HT1080 (cell line): ENCODE results near the gene GPR158. TPM values are rescaled to one million over a fixed set of nuclear protein-coding genes. Genes with fewer than 3 reads are reported as not detected.

Source experiments
- DNase-seq: peaks from one replicate; pipeline ENCODE4 v3.0.0-alpha.2; 2015; ENCODE audit warnings: low read depth
- total RNA-seq: library from RNA; depleted of rRNA; stranded (reverse); fragments of >200 nt; shearing (Covaris generic); gene quantifications from 2 replicates; pipeline ENCODE4 v1.2.3, GENCODE V29; 2014

GPR158 gene
- total RNA-seq, 1 experiment from 2014 or later, result 10.9 TPM

DNA sequence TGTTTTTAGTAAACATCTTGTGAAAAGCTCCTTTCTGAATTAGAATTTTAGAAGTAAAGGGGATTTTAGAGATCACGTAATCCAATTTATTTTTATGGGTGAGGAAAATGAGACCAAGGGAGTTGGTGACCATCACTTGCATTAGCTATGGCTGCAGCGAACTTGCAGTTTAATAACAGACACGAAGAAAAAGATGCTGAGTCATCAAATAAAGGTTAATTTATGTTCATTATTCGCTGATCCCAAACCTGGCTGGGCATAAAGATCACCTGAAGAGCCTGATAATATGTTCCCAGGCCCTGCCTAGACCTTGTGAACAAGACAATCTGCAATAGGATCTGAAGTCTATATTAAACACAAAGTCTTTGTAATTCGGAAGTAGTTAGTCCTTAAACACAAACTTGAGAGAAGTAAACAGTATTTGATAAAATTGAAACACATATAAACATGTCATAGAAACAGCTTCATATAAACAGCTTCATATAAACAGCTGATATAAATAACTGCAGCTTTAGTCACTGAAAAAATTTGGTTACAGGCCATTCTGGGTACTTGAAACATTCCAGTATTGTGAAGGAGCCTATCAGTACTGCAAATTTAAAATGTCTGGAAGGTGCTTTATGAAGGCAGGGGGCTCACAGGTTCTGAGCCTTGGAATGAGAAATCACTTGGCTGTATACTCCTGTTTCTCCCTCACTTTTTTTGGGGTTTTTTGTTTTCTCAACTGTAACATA lies 16.5 kb downstream of the GPR158 start:
- no peak for DNase-seq

DNA sequence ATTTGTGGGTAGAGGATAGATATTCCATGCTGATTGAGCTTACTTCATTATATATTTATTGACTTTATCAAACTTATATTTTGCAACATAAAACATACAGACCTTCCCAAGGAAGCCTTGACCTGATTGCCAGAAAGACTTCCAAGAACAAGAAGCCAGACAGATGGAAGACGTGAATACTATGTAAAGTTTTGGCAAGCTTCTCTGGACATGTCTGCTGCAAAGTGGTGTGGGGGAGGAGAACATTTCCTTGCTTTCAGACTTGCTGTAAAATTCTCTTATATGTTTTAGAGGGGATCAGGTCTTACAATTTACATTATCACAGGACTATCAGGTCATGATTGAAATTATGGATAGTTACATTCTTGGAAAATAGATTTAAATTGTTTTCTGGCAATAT lies 23.4 kb downstream of the GPR158 start:
- DNase-seq, result no peak

DNA sequence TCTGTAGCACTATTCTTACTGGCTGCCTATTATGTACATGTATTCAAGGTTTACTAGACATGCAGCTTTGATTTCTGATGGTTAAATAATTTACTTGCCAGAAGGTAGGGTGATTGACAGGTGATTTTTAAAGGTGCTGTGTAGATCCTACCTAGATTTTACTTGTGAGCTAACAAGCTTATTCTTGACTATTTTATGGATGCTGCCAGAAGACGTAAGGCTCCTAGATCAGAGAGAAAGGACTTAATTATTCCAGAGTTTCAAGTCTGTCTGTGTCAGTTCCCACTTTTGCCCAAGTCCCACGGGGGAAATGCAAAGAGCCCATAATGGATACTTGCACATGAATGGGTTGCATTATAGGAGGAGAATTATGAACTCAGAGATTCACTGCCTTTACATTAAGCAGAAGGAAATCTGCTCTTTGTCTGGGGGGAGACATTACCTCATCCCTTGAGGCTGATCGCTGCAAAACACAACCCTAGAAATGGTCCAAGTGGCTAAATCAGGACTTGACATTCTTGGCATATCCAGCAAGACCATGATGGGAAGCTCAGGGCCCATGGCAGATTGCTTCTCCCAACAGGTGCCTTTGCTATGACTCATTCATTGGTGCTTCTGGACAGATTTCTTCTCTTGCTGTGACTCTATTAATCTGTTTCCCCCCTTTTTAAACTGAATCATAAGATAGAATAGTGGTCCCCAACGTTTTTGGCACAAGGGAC lies 32.1 kb downstream of the GPR158 start:
- no peak for DNase-seq

DNA sequence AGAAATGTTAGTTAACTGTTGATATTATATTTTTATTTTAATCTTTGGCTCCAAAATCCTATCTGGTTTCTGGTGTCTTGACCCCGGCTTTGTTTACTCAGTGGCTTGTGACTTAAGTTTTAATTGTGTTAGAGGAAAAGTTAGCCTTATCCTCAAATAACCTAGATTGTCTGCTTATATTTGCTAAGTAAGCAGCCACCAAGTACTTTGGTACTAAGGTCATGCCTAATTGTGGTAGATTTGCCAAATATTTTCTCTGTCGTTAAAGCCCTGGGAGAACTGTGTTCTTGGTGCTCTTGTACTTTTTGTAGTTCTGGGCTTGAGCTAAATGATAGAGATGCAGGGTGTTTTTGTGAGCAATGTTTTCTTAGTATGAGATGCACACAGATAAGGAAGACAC lies 34.8 kb downstream of the GPR158 start:
- DNase-seq, result no peak

DNA sequence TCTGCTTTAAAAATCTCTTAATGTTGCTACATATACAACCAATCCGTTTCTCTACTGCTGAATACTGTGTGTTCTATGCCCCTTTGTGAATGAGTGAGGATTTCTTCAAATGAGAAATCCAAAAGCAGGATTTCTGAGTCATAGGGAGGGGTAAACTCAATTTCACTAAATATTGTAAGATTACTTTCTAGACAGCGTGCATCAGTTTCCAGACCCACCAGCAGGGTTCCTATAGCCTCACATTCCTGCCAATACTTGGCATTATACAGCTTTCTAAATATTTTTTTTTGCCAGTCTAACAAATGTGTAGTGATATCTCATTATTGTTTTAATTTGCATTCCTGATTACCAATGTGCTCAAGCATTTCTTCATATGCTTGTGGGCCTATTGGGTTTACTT lies 35.5 kb downstream of the GPR158 start:
- no peak for DNase-seq

DNA sequence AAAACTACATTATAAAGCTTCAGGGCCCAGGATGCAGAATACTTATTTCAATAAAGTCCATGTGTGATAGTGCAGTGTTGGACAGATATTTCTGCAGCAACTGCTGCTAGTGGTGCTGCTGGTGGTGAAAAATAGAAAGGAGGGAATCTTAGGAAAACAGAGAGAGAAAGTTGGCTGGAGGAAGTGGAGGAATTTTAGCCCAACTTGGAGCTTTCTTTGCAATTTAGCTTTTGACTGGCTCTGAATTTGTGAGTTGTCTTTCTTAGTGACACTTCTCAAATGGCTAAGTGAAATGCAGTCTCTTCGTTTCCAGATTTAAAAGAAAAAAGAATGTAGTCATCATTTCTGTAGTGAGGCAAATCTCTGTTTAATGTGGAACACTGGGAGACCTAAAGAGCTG lies 45.4 kb downstream of the GPR158 start:
- DNase-seq, result no peak

DNA sequence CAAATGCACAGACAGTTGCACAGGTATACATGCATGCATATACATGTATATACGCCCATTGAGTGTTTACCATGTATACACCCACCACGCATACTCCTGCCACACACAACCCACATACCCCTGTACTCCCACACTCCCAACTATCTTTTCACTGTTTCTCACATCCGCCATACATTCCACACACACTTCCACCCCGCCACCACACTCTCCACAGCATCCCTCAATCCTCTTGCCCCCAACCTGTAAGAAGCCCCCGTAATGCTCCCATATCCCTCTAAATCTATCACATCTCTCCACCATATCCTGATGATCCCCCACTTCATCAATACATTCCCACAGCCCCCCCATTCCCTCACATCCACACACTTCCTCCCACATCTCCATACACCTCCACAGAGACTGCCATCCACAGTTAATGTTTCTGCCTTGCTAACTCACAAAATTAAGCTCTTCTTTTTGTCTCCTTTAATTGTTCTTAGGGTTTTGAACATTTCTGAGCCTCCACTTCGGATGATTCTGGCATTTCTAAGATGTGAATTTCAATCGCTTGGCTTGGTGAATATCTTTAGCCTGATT lies 47.4 kb downstream of the GPR158 start:
- no peak for DNase-seq

DNA sequence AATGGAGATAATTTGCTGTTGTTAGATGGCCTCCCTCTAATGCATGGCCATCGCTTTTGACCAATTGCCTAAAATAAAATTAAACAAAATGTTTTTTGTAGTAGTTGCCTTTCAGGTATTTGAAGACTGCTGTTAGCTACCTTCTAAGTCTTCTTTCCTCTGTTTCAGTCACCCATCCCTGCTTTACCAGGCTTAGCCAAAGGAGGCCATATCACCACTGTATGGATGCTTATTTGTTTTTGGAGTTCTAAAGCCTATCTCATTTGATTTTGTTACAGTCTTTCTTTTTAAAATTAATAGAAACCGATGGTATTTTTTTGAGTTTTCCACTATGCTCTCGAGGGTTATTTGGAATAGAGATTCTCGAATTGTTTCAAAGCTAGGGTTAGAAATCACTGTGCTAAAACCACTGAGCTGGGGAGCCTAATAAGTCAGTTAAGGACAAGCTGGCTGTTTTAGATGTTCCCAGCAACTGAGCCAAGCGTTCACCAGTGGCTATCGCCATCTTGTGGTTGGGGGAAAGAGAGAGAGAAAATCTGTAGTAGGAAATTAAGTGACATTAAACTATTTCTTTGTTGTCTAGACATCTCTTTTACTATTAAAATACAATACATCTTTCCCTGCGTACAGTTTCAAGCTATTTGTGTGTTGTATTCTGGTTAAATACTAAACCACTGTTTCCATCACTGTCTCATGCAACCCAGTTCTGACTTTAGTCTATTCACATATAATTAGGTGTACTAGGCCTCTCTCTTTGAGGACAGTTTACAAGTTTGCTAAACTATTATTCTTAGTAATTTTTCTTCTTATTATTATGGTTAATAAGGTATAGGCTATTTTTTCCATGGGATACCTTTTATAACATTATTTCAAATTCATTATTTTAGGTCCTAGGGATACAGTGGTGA lies 52.2 kb downstream of the GPR158 start:
- peak; percentile 28 for DNase-seq

DNA sequence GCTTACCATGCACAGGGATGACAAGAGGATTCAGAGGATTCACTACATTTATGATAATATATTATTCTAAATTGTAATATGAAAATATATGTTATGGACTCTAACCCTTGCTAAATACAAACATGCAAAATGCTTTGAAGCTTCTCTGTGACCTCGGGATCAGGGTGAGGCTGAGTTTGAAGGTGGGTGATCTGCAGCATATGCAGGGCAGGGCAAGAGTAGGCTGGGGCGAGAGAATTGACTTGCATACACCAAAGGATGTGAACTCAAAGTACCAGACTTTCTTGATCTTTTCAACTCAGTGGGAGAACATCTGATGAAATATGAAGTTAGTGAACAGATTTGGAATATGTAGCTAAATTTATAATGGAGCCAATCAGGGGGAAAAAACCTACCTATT lies 57.0 kb downstream of the GPR158 start:
- no peak for DNase-seq

DNA sequence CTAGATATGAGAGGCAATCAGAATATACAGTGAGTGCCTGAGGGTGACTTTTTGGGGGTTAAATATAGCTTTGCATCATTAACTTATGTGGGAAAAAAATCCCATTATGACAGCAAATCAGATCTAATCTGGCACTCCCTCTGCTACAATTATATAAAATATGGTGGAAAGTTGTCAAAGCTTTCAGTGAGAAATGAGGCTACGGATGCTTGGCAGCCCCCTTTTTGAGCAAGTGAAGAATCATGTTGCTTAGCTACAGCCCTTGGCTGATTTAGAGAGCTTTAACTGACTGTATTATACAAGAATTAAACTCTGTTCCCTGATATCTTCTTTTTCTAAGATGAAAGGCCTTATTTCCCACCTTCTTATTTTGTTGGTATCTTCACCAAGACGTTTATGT lies 57.4 kb downstream of the GPR158 start:
- no peak for DNase-seq

DNA sequence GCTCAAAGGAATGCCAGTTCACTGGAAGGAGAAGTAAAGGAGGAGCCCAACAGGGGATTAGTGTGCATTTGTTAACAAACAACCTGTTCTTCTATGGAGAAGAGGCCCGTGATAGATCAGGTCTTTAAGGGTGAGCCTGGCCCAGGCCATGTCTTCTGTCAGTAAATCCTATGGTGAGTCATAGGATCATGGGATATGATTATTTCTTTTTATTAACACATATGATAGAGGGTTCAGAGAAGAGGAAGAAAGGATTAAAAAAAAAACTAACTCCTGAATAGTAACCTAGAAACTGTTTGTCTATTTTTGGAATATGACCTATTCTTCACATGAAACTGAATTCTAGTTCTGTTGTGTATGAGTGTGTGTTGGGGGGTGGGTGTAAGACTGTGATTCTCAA lies 70.4 kb downstream of the GPR158 start:
- no peak for DNase-seq

DNA sequence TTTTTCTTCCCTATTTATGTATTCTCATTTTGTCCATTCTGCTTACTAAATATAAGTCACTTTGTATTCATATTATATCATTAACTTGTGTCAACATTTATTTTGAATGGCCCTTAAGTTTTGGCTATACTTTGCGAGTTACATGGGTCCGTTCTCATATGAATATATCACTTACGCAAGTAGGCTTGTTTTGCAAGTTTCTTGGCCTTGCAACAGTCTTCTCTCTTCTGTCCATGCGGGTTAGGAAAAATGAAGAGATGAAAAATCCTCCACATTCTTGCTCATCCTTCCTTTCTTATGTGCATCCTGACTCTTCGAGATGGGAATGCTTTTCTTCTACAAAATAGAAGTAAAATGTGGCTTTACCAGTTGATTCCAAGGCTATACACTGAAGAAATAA lies 82.8 kb downstream of the GPR158 start:
- DNase-seq, result no peak

DNA sequence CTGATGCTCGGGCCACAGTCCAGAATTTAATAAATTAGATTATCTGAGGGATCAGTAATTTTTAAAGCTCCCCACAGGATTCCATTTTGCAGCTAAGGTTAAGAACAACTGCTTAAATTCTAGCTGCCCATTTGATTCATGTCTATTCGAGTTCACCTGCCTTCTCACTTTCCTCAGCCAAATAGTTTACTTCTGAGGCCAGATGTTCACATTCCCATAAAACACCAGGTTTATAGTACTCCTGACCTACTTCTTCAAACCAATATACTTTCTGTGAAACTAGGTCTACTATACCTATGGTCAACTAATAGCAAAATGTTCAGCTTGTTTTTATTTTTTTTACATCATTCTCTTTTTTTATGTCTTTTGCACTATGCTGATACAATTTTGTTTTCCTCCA lies 86.3 kb downstream of the GPR158 start:
- DNase-seq, result no peak

DNA sequence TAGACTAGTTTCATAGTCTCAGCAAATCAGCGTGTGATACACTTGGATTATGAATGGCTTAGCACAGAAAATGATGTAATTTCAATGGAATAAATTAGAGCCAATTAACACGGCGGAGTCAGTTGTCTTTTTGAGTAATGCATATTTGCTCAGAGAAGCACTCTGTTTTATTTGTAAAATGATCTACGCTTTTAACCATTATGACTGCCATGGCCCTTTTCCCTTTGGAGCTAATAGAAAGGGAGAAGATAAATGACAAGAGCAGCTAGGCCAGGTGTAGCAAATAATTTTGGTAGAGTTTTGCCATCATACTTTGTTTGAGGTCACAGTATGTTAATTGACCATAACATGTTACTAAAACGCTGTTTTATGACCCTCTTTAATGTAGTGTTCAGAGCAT lies 86.8 kb downstream of the GPR158 start:
- no peak for DNase-seq

DNA sequence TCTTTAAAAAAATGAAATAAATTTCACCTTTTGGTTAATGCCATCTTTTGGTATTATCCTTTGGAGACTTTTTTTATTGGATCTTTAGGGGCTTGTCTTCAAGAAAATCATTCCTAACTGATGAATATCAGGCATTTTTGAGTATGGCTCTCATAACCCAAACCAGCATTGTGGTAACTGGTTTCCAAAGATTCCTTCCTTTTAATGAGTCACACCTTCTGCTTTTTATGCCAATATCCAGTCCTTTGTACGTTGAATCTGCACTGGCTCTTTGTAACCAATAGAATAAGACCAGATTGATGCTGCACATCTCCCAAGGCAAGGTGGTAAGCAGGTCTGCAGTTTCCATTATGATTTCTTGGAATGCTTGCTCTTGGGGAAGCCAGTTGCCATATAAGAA lies 89.1 kb downstream of the GPR158 start:
- DNase-seq, result peak; percentile 41

DNA sequence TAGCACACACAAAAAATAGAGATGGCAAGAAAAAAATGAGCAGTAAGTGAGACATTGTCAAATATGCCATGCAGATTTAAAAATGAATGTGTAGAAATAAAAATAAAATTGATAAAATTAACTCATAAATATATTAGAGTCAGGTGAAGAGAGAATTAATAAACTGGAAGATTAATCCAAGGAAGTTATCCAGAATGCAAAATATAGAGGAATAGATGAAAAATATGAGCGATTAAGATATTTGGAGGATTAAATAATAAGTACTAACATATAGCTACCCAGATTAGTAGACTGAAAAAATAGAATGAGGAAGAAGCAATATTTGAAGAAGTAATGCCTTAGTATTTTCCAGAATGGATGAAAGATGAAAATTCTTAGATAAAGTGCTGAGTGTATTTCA lies 103.4 kb downstream of the GPR158 start:
- no peak for DNase-seq

DNA sequence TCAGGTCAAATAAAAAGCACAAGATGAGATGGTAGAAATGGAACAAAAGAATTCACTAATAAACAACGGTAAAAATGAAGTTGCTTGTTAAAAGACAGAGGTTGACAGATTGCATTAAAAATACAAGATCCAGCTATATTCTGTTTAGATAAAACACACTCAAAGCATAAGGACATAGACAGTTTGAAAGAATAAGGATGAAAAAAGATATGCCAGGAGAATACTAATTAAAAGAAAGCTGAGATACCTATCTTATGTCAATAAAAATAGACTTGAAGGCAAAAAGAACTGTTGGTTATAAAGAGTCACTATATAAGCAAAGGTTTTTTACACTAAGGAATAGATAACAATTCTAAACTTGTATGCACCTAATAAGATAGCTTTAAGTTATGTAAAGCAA lies 105.3 kb downstream of the GPR158 start:
- DNase-seq, result no peak

DNA sequence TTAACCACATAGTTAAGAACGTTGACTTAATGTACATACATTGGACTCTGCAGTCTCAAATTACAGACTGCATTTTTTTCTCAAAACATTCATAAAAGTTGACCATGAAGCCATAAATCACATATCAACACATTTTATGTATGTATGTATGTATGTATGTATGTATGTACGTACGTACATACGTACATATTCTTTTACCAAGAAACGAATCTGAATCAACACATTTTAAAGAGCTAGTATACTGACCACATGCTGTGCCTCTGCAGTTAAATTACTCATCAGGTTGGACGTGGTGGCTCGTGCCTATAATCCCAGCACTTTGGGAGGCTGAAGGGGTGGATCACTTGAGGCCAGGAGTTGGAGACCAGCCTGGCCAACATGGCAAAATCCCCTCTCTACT lies 105.8 kb downstream of the GPR158 start:
- peak; percentile 4 for DNase-seq

DNA sequence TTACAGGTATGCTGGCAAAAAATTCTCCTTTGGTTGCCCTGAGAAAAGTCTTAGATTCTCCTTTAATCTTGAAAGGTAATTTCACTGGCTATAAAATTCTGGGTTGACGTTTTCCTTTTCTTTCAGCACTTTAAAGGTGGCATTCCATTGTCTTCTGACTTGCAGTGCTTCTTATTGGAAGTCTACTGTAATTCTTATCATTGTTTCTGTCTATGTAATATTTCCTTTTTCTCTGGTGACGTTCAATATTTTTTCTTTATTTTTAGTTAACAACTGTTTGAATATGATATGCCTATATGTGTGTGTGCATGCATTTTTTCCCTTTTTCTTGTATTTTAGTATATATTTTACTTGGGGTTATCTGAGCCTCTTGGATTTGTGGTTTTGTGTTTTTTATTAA lies 111.0 kb downstream of the GPR158 start:
- DNase-seq, result no peak

DNA sequence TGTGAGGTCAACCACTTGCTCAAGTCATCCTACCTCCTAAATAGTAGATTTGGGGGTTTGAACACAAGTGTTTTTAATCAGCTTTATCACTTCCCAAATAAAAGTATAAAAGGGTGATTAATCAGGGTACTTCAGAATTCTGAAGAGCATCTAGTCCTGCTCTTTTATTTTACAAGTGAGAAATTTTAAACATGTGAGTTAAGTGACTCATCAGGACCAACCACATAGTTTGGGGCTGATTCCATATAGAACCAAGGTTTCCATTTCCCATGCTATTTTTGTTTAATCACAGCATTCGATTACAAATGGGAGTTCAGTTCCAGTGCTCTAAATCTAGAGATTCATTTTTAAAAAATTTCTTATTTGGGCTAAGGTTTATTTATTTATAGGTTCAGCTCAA lies 113.4 kb downstream of the GPR158 start:
- peak; percentile 55 for DNase-seq

DNA sequence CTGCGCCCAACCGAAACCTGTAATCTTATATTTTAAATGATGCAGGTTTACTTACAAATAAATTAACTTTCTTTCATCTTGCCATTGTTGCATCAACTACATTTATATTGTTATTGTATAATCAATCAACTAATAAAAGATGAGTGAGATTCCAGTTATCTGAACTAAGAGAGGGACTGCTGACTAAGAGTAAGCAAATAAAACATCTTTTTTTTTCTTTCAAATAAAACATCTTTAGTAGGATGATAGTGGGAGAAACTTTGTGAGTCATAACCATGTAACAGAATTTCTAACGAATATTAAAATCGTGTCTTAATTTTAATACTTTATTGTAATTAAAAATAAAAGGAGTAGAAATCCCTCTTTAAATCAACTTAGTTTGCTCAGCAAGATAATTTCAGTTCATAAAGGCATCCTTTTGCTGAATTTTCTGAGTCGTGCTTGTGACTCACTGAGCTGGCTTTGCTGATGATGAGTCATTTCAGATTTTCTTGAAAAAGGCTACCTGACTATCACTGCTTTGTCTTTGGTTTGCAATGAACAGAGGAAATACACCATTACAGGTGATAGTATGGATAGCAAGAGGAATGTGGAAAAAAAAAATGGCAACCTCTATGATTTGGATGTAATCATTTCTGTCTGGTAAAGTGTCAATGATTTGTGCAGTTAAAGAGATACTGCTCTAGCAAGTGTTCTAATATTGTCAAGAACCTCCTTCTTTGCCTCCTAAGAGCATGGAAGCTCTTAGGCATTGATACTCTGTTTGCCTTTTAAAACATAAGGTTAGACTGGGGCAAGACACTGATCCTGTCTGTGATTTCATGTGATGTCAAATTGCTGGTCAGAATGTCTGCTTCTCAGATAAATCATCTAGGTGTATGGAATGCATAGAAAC lies 119.5 kb downstream of the GPR158 start:
- peak; percentile 84 for DNase-seq
